Measurements from ENCODE around the gene DHX58. TPM values are rescaled to one million over a fixed set of nuclear protein-coding genes. Genes with fewer than 3 reads are reported as not detected.

DHX58 gene
- total RNA-seq, 6 experiments from 2014 or later = 9.0 to 27.9 (median 19.6) TPM

- no peaks in the 10 kb centered on the region for H3K4me1 ChIP-seq
- intact Hi-C loops (cut with DNase I) = no loop called here
- no peak overlapping the region for H3K4me3 ChIP-seq
- WGBS (ENCODE audit: insufficient coverage, low coverage, low lambda C conversion rate, missing lambda C conversion rate) = 80% methylated on average over 2 of the region's 2 CpGs
- ATAC-seq (no peak), DNase-seq (no peak)
- no peaks in the 10 kb centered on the region for H3K36me3 ChIP-seq
- no peaks in the 10 kb centered on the region for H3K9me3 ChIP-seq
- no peak overlapping the region for H3K27ac ChIP-seq
- H3K27me3 ChIP-seq = no peaks in the 10 kb centered on the region
- no peak for TF ChIP-seq CTCF (IDR thresholded peaks at IDR 0.05)
- no peak for TF ChIP-seq POLR2A (IDR thresholded peaks at IDR 0.05)
Measured at GRCh38 chr17:42079541-42079940, 33.0 kb downstream of the DHX58 start.

GRCh38 chr17:42078396-42079043, 34.0 kb downstream of the DHX58 start:
- no peak overlapping the region for H3K4me3 ChIP-seq
- no peak for DNase-seq
- ATAC-seq = peak in 3 of 4 donors; percentile 15 to 39 (median 38)
- TF ChIP-seq POLR2A (IDR thresholded peaks at IDR 0.05) (no peak), CTCF (IDR thresholded peaks at IDR 0.05) (no peak)
- H3K27ac ChIP-seq = no peak overlapping the region
- no peaks in the 10 kb centered on the region for H3K4me1 ChIP-seq
- no peaks in the 10 kb centered on the region for H3K9me3 ChIP-seq
- intact Hi-C loops (cut with DNase I) = no loop called here
- WGBS (ENCODE audit: insufficient coverage, low coverage, low lambda C conversion rate, missing lambda C conversion rate) = 71% methylated on average over 4 of the region's 8 CpGs
- no peaks in the 10 kb centered on the region for H3K36me3 ChIP-seq
- no peaks in the 10 kb centered on the region for H3K27me3 ChIP-seq

GRCh38 chr17:42077755-42078154, 34.8 kb downstream of the DHX58 start:
- no peaks in the 10 kb centered on the region for H3K27me3 ChIP-seq
- no peak overlapping the region for H3K4me3 ChIP-seq
- H3K9me3 ChIP-seq = no peaks in the 10 kb centered on the region
- no CpG with 5 or more reads among the region's 5 CpGs for WGBS (ENCODE audit: insufficient coverage, low coverage, low lambda C conversion rate, missing lambda C conversion rate)
- DNase-seq (no peak), ATAC-seq (no peak)
- intact Hi-C loops (cut with DNase I) = no loop called here
- no peak overlapping the region for H3K27ac ChIP-seq
- no peaks in the 10 kb centered on the region for H3K36me3 ChIP-seq
- TF ChIP-seq POLR2A (IDR thresholded peaks at IDR 0.05) = no peak
- no peak for TF ChIP-seq CTCF (IDR thresholded peaks at IDR 0.05)
- no peaks in the 10 kb centered on the region for H3K4me1 ChIP-seq

GRCh38 chr17:42076797-42077559, 35.5 kb downstream of the DHX58 start:
- H3K9me3 ChIP-seq = no peaks in the 10 kb centered on the region
- no peak overlapping the region for H3K27ac ChIP-seq
- no peak overlapping the region for H3K4me3 ChIP-seq
- peaks cover 0 to 7% of the 10 kb centered on the region in 2 donors for H3K27me3 ChIP-seq
- DNase-seq (no peak), ATAC-seq (no peak)
- peaks cover 0 to 7% (median 0%) of the 10 kb centered on the region in 4 donors for H3K4me1 ChIP-seq
- 72% methylated on average over 4 of the region's 4 CpGs for WGBS (ENCODE audit: insufficient coverage, low coverage, low lambda C conversion rate, missing lambda C conversion rate)
- intact Hi-C loops (cut with DNase I) = no loop called here
- TF ChIP-seq CTCF (IDR thresholded peaks at IDR 0.05) = no peak
- TF ChIP-seq POLR2A (IDR thresholded peaks at IDR 0.05) = no peak
- H3K36me3 ChIP-seq = no peaks in the 10 kb centered on the region
